ENCODE data around the gene SLC9A9.

Gene SLC9A9

GRCh38 chr3:143266927-143267326 lies 581.3 kb downstream of the SLC9A9 start:
- H3K4me3 ChIP-seq (ENCODE audit: low read length): no peak overlapping the region
- no peak for DNase-seq (ENCODE audit: low read depth)
- TF ChIP-seq CTCF (IDR thresholded peaks at IDR 0.05; ENCODE audit: insufficient read depth, low read depth, low read length, missing control alignments): no peak

- TF ChIP-seq CTCF (IDR thresholded peaks at IDR 0.05; ENCODE audit: insufficient read depth, low read depth, low read length, missing control alignments): no peak
- DNase-seq (ENCODE audit: low read depth): no peak
- no peak overlapping the region for H3K4me3 ChIP-seq (ENCODE audit: low read length)
Observed at GRCh38 chr3:143266511-143266910, 581.8 kb downstream of the SLC9A9 start.

- TF ChIP-seq CTCF (IDR thresholded peaks at IDR 0.05; ENCODE audit: insufficient read depth, low read depth, low read length, missing control alignments): no peak
- peak; percentile 66 for DNase-seq (ENCODE audit: low read depth)
- no peak overlapping the region for H3K4me3 ChIP-seq (ENCODE audit: low read length)
Observed at GRCh38 chr3:143265501-143266070, 582.7 kb downstream of the SLC9A9 start.

- peak; percentile 59 for DNase-seq (ENCODE audit: low read depth)
- H3K4me3 ChIP-seq (ENCODE audit: low read length): no peak overlapping the region
- TF ChIP-seq CTCF (IDR thresholded peaks at IDR 0.05; ENCODE audit: insufficient read depth, low read depth, low read length, missing control alignments): no peak
Observed at GRCh38 chr3:143263852-143264513, 584.3 kb downstream of the SLC9A9 start.

- no peak for TF ChIP-seq CTCF (IDR thresholded peaks at IDR 0.05; ENCODE audit: insufficient read depth, low read depth, low read length, missing control alignments)
- no peak overlapping the region for H3K4me3 ChIP-seq (ENCODE audit: low read length)
- no peak for DNase-seq (ENCODE audit: low read depth)
Observed at GRCh38 chr3:143261848-143262247, 586.4 kb downstream of the SLC9A9 start.

GRCh38 chr3:143258692-143259091 lies 589.6 kb downstream of the SLC9A9 start:
- no peak for TF ChIP-seq CTCF (IDR thresholded peaks at IDR 0.05; ENCODE audit: insufficient read depth, low read depth, low read length, missing control alignments)
- DNase-seq (ENCODE audit: low read depth): no peak
- no peak overlapping the region for H3K4me3 ChIP-seq (ENCODE audit: low read length)

GRCh38 chr3:143256416-143256815 lies 591.9 kb downstream of the SLC9A9 start:
- TF ChIP-seq CTCF (IDR thresholded peaks at IDR 0.05; ENCODE audit: insufficient read depth, low read depth, low read length, missing control alignments): no peak
- no peak overlapping the region for H3K4me3 ChIP-seq (ENCODE audit: low read length)
- no peak for DNase-seq (ENCODE audit: low read depth)

Measured in epithelial cell of esophagus (primary cell).